ENCODE measurements around the gene SETBP1. TPM values are rescaled to one million over a fixed set of nuclear protein-coding genes. Genes with fewer than 3 reads are reported as not detected.

SETBP1 gene
- total RNA-seq, 4 donors from 2014 or later, result 16.2 to 33.6 (median 24.4) TPM

DNA sequence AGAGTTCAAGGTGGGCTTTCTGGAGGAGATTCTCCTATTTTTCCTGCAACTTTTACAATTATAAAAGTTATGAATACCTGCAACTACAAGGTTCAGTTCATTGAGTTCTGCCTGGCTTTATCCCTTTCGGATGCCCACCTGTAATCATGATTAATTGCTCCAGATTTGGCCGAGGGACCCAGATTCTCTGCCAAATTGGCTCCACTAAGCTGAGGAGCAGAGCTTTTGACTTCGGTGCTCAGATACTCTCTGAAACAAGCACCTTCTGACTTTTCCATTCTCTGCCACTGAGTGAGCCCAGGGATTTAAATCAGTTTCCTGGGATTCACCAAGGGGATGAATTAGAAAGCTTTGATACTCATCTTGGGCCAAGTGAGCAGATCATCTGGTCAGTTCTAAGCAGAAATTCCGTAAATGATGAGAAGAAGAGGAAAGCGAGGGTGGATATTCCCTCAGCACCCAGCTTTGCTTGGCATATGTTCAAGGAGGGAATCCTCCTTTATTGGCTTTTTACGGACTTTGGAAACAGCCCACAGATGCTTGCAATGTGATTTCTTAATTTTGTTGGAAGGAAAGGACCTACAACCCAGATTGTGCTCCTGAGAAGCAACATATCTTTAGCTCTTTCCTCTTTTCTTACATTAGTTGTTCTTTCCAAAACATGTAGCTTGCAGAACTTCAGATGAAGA is 179.2 kb downstream of the SETBP1 start:
- 58 to 63% methylated on average over 4 to 6 of the region's 6 CpGs for WGBS, 2 donors (ENCODE audit: low coverage in 1 of 2)
- H3K4me1 ChIP-seq, result peaks cover 0 to 11% (median 6%) of the 10 kb centered on the region in 4 donors
- no peak overlapping the region for H3K27ac ChIP-seq

DNA sequence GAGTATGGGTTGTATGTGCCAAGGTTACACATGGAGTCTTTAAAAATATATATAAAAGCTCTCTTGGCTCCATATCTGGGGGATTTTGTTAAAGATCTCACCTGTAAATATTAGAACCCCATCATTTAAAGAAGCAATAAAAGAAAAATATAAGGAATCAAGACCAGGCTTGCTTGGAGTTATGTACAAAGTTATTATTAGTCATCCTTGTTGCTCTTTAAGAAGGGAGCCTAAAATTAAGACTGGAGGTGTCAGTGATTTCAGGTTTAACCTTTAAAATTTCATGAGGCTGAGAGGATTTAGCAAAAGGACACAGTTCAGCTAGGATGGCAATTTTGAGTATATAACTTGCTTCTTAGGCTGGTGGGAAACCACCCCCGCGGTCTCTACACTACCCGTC is 181.4 kb downstream of the SETBP1 start:
- DNase-seq, result no peak
- Histone ChIP-seq H3K27me3 (no peaks in the 10 kb centered on the region), H3K9me3 (no peaks in the 10 kb centered on the region), H3K4me3 (no peak overlapping the region), H3K4me1 (peaks cover 0 to 6% (median 4%) of the 10 kb centered on the region in 4 donors), H3K27ac (no peak overlapping the region), H3K36me3 (no peaks in the 10 kb centered on the region)
- in situ Hi-C loops (cut with MboI; ENCODE audit: low pct_ligation_motif_present in 1 of 4, low pct_unique_long_range_greater_than_20kb in 1 of 4, low sequenced_read_pairs in 3 of 4) (no loop called here), intact Hi-C loops (cut with DNase I; ENCODE audit: low total_unique reads) (no loop called here)
- TF ChIP-seq POLR2A (IDR thresholded peaks at IDR 0.05), result no peak
- WGBS, 2 donors (ENCODE audit: low coverage in 1 of 2), result 87 to 96% methylated on average over 3 of the region's 3 CpGs

More for the DNA sequence above, 179.2 kb downstream of the SETBP1 start:
- DNase-seq, result no peak
- intact Hi-C loops (cut with DNase I; ENCODE audit: low total_unique reads), result no loop called here
- H3K36me3 ChIP-seq, result no peaks in the 10 kb centered on the region
- TF ChIP-seq POLR2A (IDR thresholded peaks at IDR 0.05) (no peak), CTCF (IDR thresholded peaks at IDR 0.05) (no peak)
- in situ Hi-C loops (cut with MboI; ENCODE audit: low pct_ligation_motif_present in 1 of 4, low pct_unique_long_range_greater_than_20kb in 1 of 4, low sequenced_read_pairs in 3 of 4), result no loop called here
- H3K27me3 ChIP-seq, result no peaks in the 10 kb centered on the region
- no peaks in the 10 kb centered on the region for H3K9me3 ChIP-seq
- H3K4me3 ChIP-seq, result no peak overlapping the region

DNA sequence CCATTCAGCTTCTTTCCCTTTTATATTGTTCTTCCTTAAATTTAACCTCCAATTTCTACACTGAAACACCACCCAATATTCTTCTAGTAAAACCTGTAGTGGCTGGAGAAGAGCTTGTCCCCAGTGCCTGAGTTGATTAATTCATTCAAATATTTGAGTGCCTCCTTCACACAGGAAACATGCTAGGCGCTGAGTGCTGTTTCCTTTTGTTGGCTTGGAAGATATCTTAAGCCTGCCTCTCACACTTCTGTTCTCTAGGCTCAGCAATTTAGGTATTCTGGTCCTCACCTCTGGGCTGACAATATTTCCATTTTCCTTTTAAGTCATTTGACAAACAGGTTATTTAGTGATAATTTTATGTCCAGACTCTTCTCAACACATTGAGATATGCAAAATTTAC is 185.4 kb downstream of the SETBP1 start:
- intact Hi-C loops (cut with DNase I; ENCODE audit: low total_unique reads) (no loop called here), in situ Hi-C loops (cut with MboI; ENCODE audit: low pct_ligation_motif_present in 1 of 4, low pct_unique_long_range_greater_than_20kb in 1 of 4, low sequenced_read_pairs in 3 of 4) (no loop called here)
- TF ChIP-seq POLR2A (IDR thresholded peaks at IDR 0.05) (no peak), EP300 (IDR thresholded peaks at IDR 0.05; ENCODE audit: low read depth) (no peak), CTCF (IDR thresholded peaks at IDR 0.05) (no peak), POLR2AphosphoS5 (IDR thresholded peaks at IDR 0.05) (no peak)
- H3K36me3 ChIP-seq, result no peaks in the 10 kb centered on the region
- no peak overlapping the region for H3K27ac ChIP-seq
- no peaks in the 10 kb centered on the region for H3K9me3 ChIP-seq
- WGBS, 2 donors (ENCODE audit: low coverage in 1 of 2), result 75 to 78% methylated on average over 1 of the region's 1 CpG
- no peak overlapping the region for H3K4me3 ChIP-seq
- H3K27me3 ChIP-seq, result no peaks in the 10 kb centered on the region
- H3K4me1 ChIP-seq, result no peaks in the 10 kb centered on the region
- DNase-seq, result no peak

GRCh38 chr18:44869533-44869932 is 188.8 kb downstream of the SETBP1 start:
- intact Hi-C loops (cut with DNase I; ENCODE audit: low total_unique reads), result no loop called here
- Histone ChIP-seq H3K4me3 (no peak overlapping the region), H3K27me3 (no peaks in the 10 kb centered on the region), H3K4me1 (no peaks in the 10 kb centered on the region), H3K36me3 (no peaks in the 10 kb centered on the region), H3K9me3 (no peaks in the 10 kb centered on the region), H3K27ac (no peak overlapping the region)
- WGBS, 2 donors (ENCODE audit: low coverage in 1 of 2), result 65 to 90% methylated on average over 4 of the region's 4 CpGs
- in situ Hi-C loops (cut with MboI; ENCODE audit: low pct_ligation_motif_present in 1 of 4, low pct_unique_long_range_greater_than_20kb in 1 of 4, low sequenced_read_pairs in 3 of 4), result no loop called here
- TF ChIP-seq EP300 (IDR thresholded peaks at IDR 0.05; ENCODE audit: low read depth), result no peak
- TF ChIP-seq POLR2A (IDR thresholded peaks at IDR 0.05), result no peak
- TF ChIP-seq CTCF (IDR thresholded peaks at IDR 0.05), result no peak
- TF ChIP-seq POLR2AphosphoS5 (IDR thresholded peaks at IDR 0.05), result no peak
- no peak for DNase-seq
